PC-9 (cell line): Measurements from ENCODE around the gene SLC22A23. TPM values are rescaled to one million over a fixed set of nuclear protein-coding genes. Genes with fewer than 3 reads are reported as not detected.

Experiments
- BruUV-seq: library from RNA; stranded (reverse); fragments of 400-500 nt; replicated peaks from 2 replicates; lab custom pipeline; 2021; lab: Mats Ljungman, UMichigan
- CTCF ChIA-PET: fragments of 300-600 bp; sonication (Branson Sonifier 250); formaldehyde crosslinking; loops from one replicate; lab custom pipeline; 2022; ENCODE audit warnings: antibody characterized with exemption; lab: Charles Lee
- POLR2A ChIA-PET: fragments of 300-600 bp; sonication (Branson Sonifier 250); formaldehyde crosslinking; loops from one replicate; lab custom pipeline; 2022; ENCODE audit warnings: antibody characterized with exemption; ENCODE audit not compliant: unreplicated experiment; lab: Charles Lee
- DNase-seq, 2 experiments: peaks; one replicate each; pipeline versions ENCODE4 v3.0.0 to v3.0.0-alpha.2; 2015 to 2022; ENCODE audit warnings: mixed read lengths in 1 of 2
- H2AFZ ChIP-seq: fragments of 200-600 bp; sonication (generic); 2 replicates; pipeline ENCODE4 v1.8.1; 2017; ENCODE audit warnings: antibody characterized with exemption
- H3F3A ChIP-seq: fragments of 200-600 bp; sonication (generic); 2 replicates; pipeline ENCODE4 v1.8.1; 2017; ENCODE audit warnings: antibody characterized with exemption, mild to moderate bottlenecking, low read depth; ENCODE audit not compliant: insufficient read depth
- H3K27ac ChIP-seq: fragments of 200-600 bp; sonication (generic); 2 replicates; pipeline ENCODE4 v1.6.1; 2016; ENCODE audit warnings: mixed run types
- H3K27me3 ChIP-seq: fragments of 200-600 bp; sonication (generic); 2 replicates; pipeline ENCODE4 v1.6.1; 2016; ENCODE audit warnings: low read depth, mixed run types; ENCODE audit not compliant: insufficient read depth
- H3K36me3 ChIP-seq: fragments of 200-600 bp; sonication (generic); 2 replicates; pipeline ENCODE4 v1.6.1; 2016; ENCODE audit warnings: low read depth, mixed run types
- H3K4me1 ChIP-seq: fragments of 200-600 bp; sonication (generic); replicated peaks from 2 replicates; pipeline ENCODE4 v1.6.1; 2016; ENCODE audit warnings: mixed run types; ENCODE audit not compliant: insufficient read depth
- H3K4me2 ChIP-seq: fragments of 200-600 bp; sonication (generic); 2 replicates; pipeline ENCODE4 v1.6.1; 2017; ENCODE audit warnings: mixed run types
- H3K4me3 ChIP-seq: fragments of 200-600 bp; sonication (generic); 2 replicates; pipeline ENCODE4 v1.6.1; 2016; ENCODE audit warnings: mixed run types
- H3K79me2 ChIP-seq: fragments of 200-600 bp; sonication (generic); 2 replicates; pipeline ENCODE4 v1.6.1; 2017; ENCODE audit warnings: low read depth, mixed run types
- H3K9me2 ChIP-seq: fragments of 200-600 bp; sonication (generic); 2 replicates; pipeline ENCODE4 v1.8.1; 2017; ENCODE audit warnings: mild to moderate bottlenecking; ENCODE audit not compliant: insufficient read depth
- H3K9me3 ChIP-seq: fragments of 200-600 bp; sonication (generic); 2 replicates; pipeline ENCODE4 v1.8.1; 2016; ENCODE audit warnings: low read depth; ENCODE audit not compliant: insufficient read depth
- H4K20me1 ChIP-seq: fragments of 200-600 bp; sonication (generic); 2 replicates; pipeline ENCODE4 v1.8.1; 2017; ENCODE audit not compliant: insufficient read depth
- CTCF ChIP-seq: fragments of 200-600 bp; sonication (generic); conservative IDR thresholded peaks from 2 replicates; pipeline ENCODE4 v1.6.1; 2017; ENCODE audit warnings: mixed run types, antibody characterized with exemption, mild to moderate bottlenecking, moderate library complexity
- EZH2 ChIP-seq: fragments of 200-600 bp; sonication (generic); IDR thresholded peaks from 2 replicates; pipeline ENCODE4 v1.8.0; 2017; ENCODE audit warnings: antibody characterized with exemption, low read depth
- intact Hi-C: fragments of 100-400 bp; cut with micrococcal nuclease; formaldehyde crosslinking; loops from one replicate; pipeline ENCODE4 v1.10.0; 2022; ENCODE audit not compliant: unreplicated experiment
- total RNA-seq: library from RNA; stranded (reverse); gene quantifications from 2 replicates; pipeline ENCODE4 v1.2.3, GENCODE V29; 2021

Gene SLC22A23
- total RNA-seq, 1 experiment from 2014 or later = 13.5 TPM

- H3K79me2 ChIP-seq = no peaks in the 10 kb centered on the region
- H4K20me1 ChIP-seq = no peaks in the 10 kb centered on the region
- H3K9me3 ChIP-seq = no peaks in the 10 kb centered on the region
- POLR2A ChIA-PET = no interaction called here
- H3K27me3 ChIP-seq = no peaks in the 10 kb centered on the region
- BruUV-seq = no TSS peak
- CTCF ChIA-PET = no interaction called here
- H3K9me2 ChIP-seq = no peaks in the 10 kb centered on the region
- H2AFZ ChIP-seq = no peak overlapping the region
- intact Hi-C loops = no loop called here
- no peak overlapping the region for H3K4me2 ChIP-seq
- no peaks in the 10 kb centered on the region for H3K36me3 ChIP-seq
- H3K4me1 ChIP-seq = peaks cover 42% of the 10 kb centered on the region
- TF ChIP-seq CTCF (no peak), EZH2 (no peak)
- no peak for DNase-seq
- no peak overlapping the region for H3K4me3 ChIP-seq
- H3K27ac ChIP-seq = no peak overlapping the region
- peaks cover 6% of the 10 kb centered on the region; the same call in 1 of the 2 replicates for H3F3A ChIP-seq
Measured at GRCh38 chr6:3405182-3405518, 51.7 kb downstream of the SLC22A23 start.

GRCh38 chr6:3403238-3404173 lies 53.3 kb downstream of the SLC22A23 start:
- no peaks in the 10 kb centered on the region for H4K20me1 ChIP-seq
- H2AFZ ChIP-seq = no peak overlapping the region
- no peaks in the 10 kb centered on the region for H3K9me2 ChIP-seq
- H3K4me2 ChIP-seq = peak overlapping the region; percentile 28
- BruUV-seq = no TSS peak
- intact Hi-C loops = no loop called here
- CTCF ChIA-PET = interaction anchor here (0.5 to 0.7 kb wide), 3 partner anchors 40 to 340 kb away, joined by 3 to 11 read pairs (median 4); no protein-coding TSS in a partner anchor
- no peaks in the 10 kb centered on the region for H3K9me3 ChIP-seq
- POLR2A ChIA-PET = interaction anchor here (0.5 to 0.6 kb wide), 2 partner anchors 55 to 732 kb away, joined by 3 to 7 read pairs; partner anchors contain the start of gene ECI2
- H3K36me3 ChIP-seq = no peaks in the 10 kb centered on the region
- H3K79me2 ChIP-seq = no peaks in the 10 kb centered on the region
- DNase-seq = peak; percentile 34 to 50
- no peak overlapping the region for H3K4me3 ChIP-seq
- no peak overlapping the region for H3K27ac ChIP-seq
- H3K4me1 ChIP-seq = peaks cover 42% of the 10 kb centered on the region
- TF ChIP-seq CTCF (no peak), EZH2 (no peak)
- H3F3A ChIP-seq = peaks cover 6% of the 10 kb centered on the region; the same call in 1 of the 2 replicates
- no peaks in the 10 kb centered on the region for H3K27me3 ChIP-seq

- TF ChIP-seq EZH2 = no peak
- no peak for TF ChIP-seq CTCF
- BruUV-seq = no TSS peak
- Histone ChIP-seq H4K20me1 (no peaks in the 10 kb centered on the region), H3F3A (peaks cover 3% of the 10 kb centered on the region; the same call in 1 of the 2 replicates), H3K27ac (no peak overlapping the region), H3K4me3 (no peak overlapping the region), H3K4me2 (peak overlapping the region; percentile 28), H2AFZ (no peak overlapping the region), H3K4me1 (peaks cover 36% of the 10 kb centered on the region), H3K27me3 (no peaks in the 10 kb centered on the region), H3K9me3 (no peaks in the 10 kb centered on the region), H3K36me3 (no peaks in the 10 kb centered on the region), H3K9me2 (no peaks in the 10 kb centered on the region), H3K79me2 (no peaks in the 10 kb centered on the region)
- intact Hi-C loops = no loop called here
- no peak for DNase-seq
- POLR2A ChIA-PET = interaction anchor here (0.5 to 0.6 kb wide), 2 partner anchors 56 to 733 kb away, joined by 3 to 7 read pairs; partner anchors contain the start of gene ECI2
- CTCF ChIA-PET = no interaction called here
Measured at GRCh38 chr6:3402310-3403237, 54.3 kb downstream of the SLC22A23 start.
